IMR-90 (cell line): ENCODE data around the gene PKP4. TPM values are rescaled to one million over a fixed set of nuclear protein-coding genes. Genes with fewer than 3 reads are reported as not detected.

Experiments used
- ATAC-seq: fragments of 200-7000 bp; cut with Tn5 transposase; 2 replicates; pipeline ENCODE4 v1.9.1; 2020; ENCODE audit warnings: low read depth, mild to moderate bottlenecking, moderate library complexity
- BruUV-seq: library from RNA; stranded (reverse); fragments of 400-500 nt; replicated peaks from 2 replicates; lab custom pipeline; 2021; lab: Mats Ljungman, UMichigan
- CTCF ChIA-PET: fragments of 300-600 bp; formaldehyde crosslinking; extraction: SDS; loops from one replicate; lab custom pipeline; 2021; ENCODE audit warnings: antibody characterized with exemption; lab: Yijun Ruan, JAX
- POLR2A ChIA-PET: fragments of 300-600 bp; sonication (Branson Sonifier 250); formaldehyde crosslinking; loops from one replicate; lab custom pipeline; 2022; ENCODE audit warnings: antibody characterized with exemption; ENCODE audit not compliant: unreplicated experiment; lab: Charles Lee
- DNase-seq: peaks from one replicate; pipeline ENCODE4 v3.0.0; 2013
- H2AFZ ChIP-seq: replicated peaks from 2 replicates; pipeline ENCODE3; 2013; ENCODE audit warnings: low read length, mild to moderate bottlenecking; ENCODE audit not compliant: poor library complexity
- H2AK5ac ChIP-seq: 2 replicates; pipeline ENCODE4 v1.6.1; 2013; ENCODE audit warnings: low read depth, low read length, inconsistent platforms
- H2AK9ac ChIP-seq: replicated peaks from 2 replicates; pipeline ENCODE3; 2013; ENCODE audit warnings: mild to moderate bottlenecking, low read depth, low read length, moderate library complexity; ENCODE audit not compliant: poor library complexity
- H2BK120ac ChIP-seq: 2 replicates; pipeline ENCODE4 v1.6.1; 2013; ENCODE audit warnings: low read depth, low read length, inconsistent platforms
- H2BK15ac ChIP-seq: 3 replicates; pipeline ENCODE4 v1.6.1; 2013; ENCODE audit warnings: low read depth, low read length, inconsistent platforms
- H2BK20ac ChIP-seq: 2 replicates; pipeline ENCODE4 v1.6.1; 2013; ENCODE audit warnings: low read depth, mild to moderate bottlenecking, inconsistent platforms, low read length, moderate library complexity
- H2BK5ac ChIP-seq: 2 replicates; pipeline ENCODE4 v1.6.1; 2013; ENCODE audit warnings: mild to moderate bottlenecking, low read depth, low read length, inconsistent platforms; ENCODE audit not compliant: poor library complexity, severe bottlenecking
- H3K14ac ChIP-seq: replicated peaks from 2 replicates; pipeline ENCODE4 v1.6.1; 2013; ENCODE audit warnings: low read depth, low read length, inconsistent platforms
- H3K18ac ChIP-seq: 2 replicates; pipeline ENCODE4 v1.6.1; 2013; ENCODE audit warnings: low read depth, low read length, control low read depth
- H3K23ac ChIP-seq: 2 replicates; pipeline ENCODE4 v1.6.1; 2013; ENCODE audit warnings: low read depth, low read length, inconsistent platforms
- H3K27ac ChIP-seq: 2 replicates; pipeline ENCODE4 v1.5.1; 2013; ENCODE audit warnings: mild to moderate bottlenecking, control low read depth, low read length; ENCODE audit not compliant: insufficient read depth
- H3K27me3 ChIP-seq: 2 replicates; pipeline ENCODE4 v1.6.1; 2013; ENCODE audit warnings: low read length; ENCODE audit not compliant: control insufficient read depth, insufficient read depth
- H3K36me3 ChIP-seq: 2 replicates; pipeline ENCODE4 v1.6.1; 2013; ENCODE audit warnings: low read length, mixed read lengths; ENCODE audit not compliant: control insufficient read depth, insufficient read depth
- H3K4ac ChIP-seq: 2 replicates; pipeline ENCODE4 v1.6.1; 2013; ENCODE audit warnings: low read depth, low read length, inconsistent platforms
- H3K4me1 ChIP-seq: 2 replicates; pipeline ENCODE4 v1.6.1; 2013; ENCODE audit warnings: low read length, mixed read lengths; ENCODE audit not compliant: control insufficient read depth, insufficient read depth
- H3K4me2 ChIP-seq: 2 replicates; pipeline ENCODE4 v1.6.1; 2013; ENCODE audit warnings: low read depth, mild to moderate bottlenecking, control low read depth, low read length, moderate library complexity
- H3K4me3 ChIP-seq: 2 replicates; pipeline ENCODE4 v1.5.1; 2013; ENCODE audit warnings: low read depth, mild to moderate bottlenecking, control low read depth, low read length, moderate library complexity; ENCODE audit not compliant: insufficient read depth
- H3K56ac ChIP-seq: 2 replicates; pipeline ENCODE4 v1.6.1; 2013; ENCODE audit warnings: low read length, inconsistent platforms; ENCODE audit not compliant: insufficient read depth; ENCODE audit errors: extremely low read depth
- H3K79me1 ChIP-seq, 2 experiments: 2 replicates each; pipeline ENCODE4 v1.6.1; 2013; ENCODE audit warnings: low read length in 2 of 2, inconsistent platforms in 1 of 2, low read depth in 1 of 2
- H3K9ac ChIP-seq: 2 replicates; pipeline ENCODE4 v1.6.1; 2013; ENCODE audit warnings: low read depth, low read length, control low read depth
- H3K9me1 ChIP-seq: 2 replicates; pipeline ENCODE4 v1.6.1; 2013; ENCODE audit warnings: low read length, inconsistent platforms; ENCODE audit not compliant: insufficient read depth
- H3K9me3 ChIP-seq: 2 replicates; pipeline ENCODE4 v1.6.1; 2013; ENCODE audit warnings: low read length; ENCODE audit not compliant: control insufficient read depth, insufficient read depth
- H4K20me1 ChIP-seq: 2 replicates; pipeline ENCODE4 v1.6.1; 2013; ENCODE audit warnings: low read length, inconsistent platforms; ENCODE audit not compliant: insufficient read depth
- H4K5ac ChIP-seq: 2 replicates; pipeline ENCODE4 v1.6.1; 2013; ENCODE audit warnings: mild to moderate bottlenecking, low read depth, low read length, control low read depth
- H4K8ac ChIP-seq, 2 experiments: 2 replicates each; pipeline ENCODE4 v1.6.1; 2013; ENCODE audit warnings: low read depth in 2 of 2, low read length in 2 of 2, control low read depth in 1 of 2, inconsistent platforms in 1 of 2
- H4K91ac ChIP-seq: 2 replicates; pipeline ENCODE4 v1.6.1; 2013; ENCODE audit warnings: low read depth, low read length, inconsistent platforms; ENCODE audit not compliant: insufficient read depth
- BHLHE40 ChIP-seq: fragments of 150-350 bp; IDR thresholded peaks from 2 replicates; pipeline ENCODE4 v1.6.1; 2016; ENCODE audit warnings: mild to moderate bottlenecking, low read depth, low read length
- CEBPB ChIP-seq: IDR thresholded peaks from 2 replicates; pipeline ENCODE4 v1.6.1; 2012; ENCODE audit warnings: low read depth, low read length, improper control_type of control experiment
- CHD1 ChIP-seq: IDR thresholded peaks from 2 replicates; pipeline ENCODE4 v1.6.1; 2012; ENCODE audit warnings: low read depth, low read length, improper control_type of control experiment
- FOS ChIP-seq: fragments of 150-350 bp; IDR thresholded peaks from 2 replicates; pipeline ENCODE4 v1.6.1; 2016; ENCODE audit warnings: low read depth, low read length
- MAFK ChIP-seq: IDR thresholded peaks from 2 replicates; pipeline ENCODE4 v1.6.1; 2012; ENCODE audit warnings: low read depth, low read length, improper control_type of control experiment
- MAZ ChIP-seq: IDR thresholded peaks from 2 replicates; pipeline ENCODE4 v1.6.1; 2012; ENCODE audit warnings: low read depth, mild to moderate bottlenecking, low read length, improper control_type of control experiment, moderate library complexity, borderline replicate concordance
- MXI1 ChIP-seq: IDR thresholded peaks from 2 replicates; pipeline ENCODE4 v1.6.1; 2012; ENCODE audit warnings: low read depth, mild to moderate bottlenecking, low read length, moderate library complexity, borderline replicate concordance
- NFE2L2 ChIP-seq: fragments of 150-350 bp; IDR thresholded peaks from 2 replicates; pipeline ENCODE4 v1.6.1; 2016; ENCODE audit warnings: low read depth, mild to moderate bottlenecking, low read length
- POLR2A ChIP-seq: IDR thresholded peaks from 2 replicates; pipeline ENCODE4 v1.6.1; 2012; ENCODE audit warnings: mild to moderate bottlenecking, low read depth, low read length
- RAD21 ChIP-seq: IDR thresholded peaks from 2 replicates; pipeline ENCODE4 v1.6.1; 2012; ENCODE audit warnings: low read length, improper control_type of control experiment
- RCOR1 ChIP-seq: IDR thresholded peaks from 2 replicates; pipeline ENCODE4 v1.6.1; 2012; ENCODE audit warnings: mild to moderate bottlenecking, low read length, improper control_type of control experiment; ENCODE audit not compliant: insufficient replicate concordance
- RFX5 ChIP-seq: IDR thresholded peaks from 2 replicates; pipeline ENCODE4 v1.8.0; 2012; ENCODE audit warnings: low read depth, mild to moderate bottlenecking, low read length, moderate library complexity
- SMC3 ChIP-seq: fragments of 150-350 bp; IDR thresholded peaks from 2 replicates; pipeline ENCODE4 v1.6.1; 2016; ENCODE audit warnings: low read depth, mild to moderate bottlenecking, antibody characterized with exemption, low read length, moderate library complexity
- USF2 ChIP-seq: fragments of 150-350 bp; IDR thresholded peaks from 2 replicates; pipeline ENCODE4 v1.6.1; 2017; ENCODE audit warnings: mild to moderate bottlenecking, antibody characterized with exemption, low read length, low read depth
- WGBS, 2 experiments: methylation state at CpG; one replicate each; pipeline versions ENCODE4 v1.1.5 to v1.1.7; 2013; ENCODE audit warnings: missing lambda C conversion rate in 2 of 2; ENCODE audit not compliant: insufficient read length in 1 of 2; ENCODE audit errors: extremely low coverage in 2 of 2; 5-methylcytosine and 5-hydroxymethylcytosine counted together
- dilution Hi-C: fragments of 300-500 bp; cut with HindIII; formaldehyde crosslinking; loops from one replicate; pipeline ENCODE4 v1.14.3; 2018; ENCODE audit warnings: low sequenced_read_pairs; ENCODE audit not compliant: unreplicated experiment
- in situ Hi-C: fragments of 300-500 bp; cut with MboI; formaldehyde crosslinking; loops from 3 replicates; pipeline ENCODE4 v1.14.3; 2019; ENCODE audit warnings: low sequenced_read_pairs, inconsistent platforms, mixed read lengths
- intact Hi-C: fragments of 100-400 bp; cut with micrococcal nuclease; formaldehyde crosslinking; loops from 2 replicates; pipeline ENCODE4 v1.10.0; 2022
- polyA plus RNA-seq, 3 experiments: library from polyadenylated mRNA; depleted of rRNA; stranded (reverse); fragments of >200 nt; gene quantifications; 2 replicates each; pipeline ENCODE4 v1.2.3, GENCODE V29; 2012; ENCODE audit warnings: low replicate concordance in 1 of 3
- total RNA-seq: library from RNA; depleted of rRNA; stranded (reverse); fragments of >200 nt; gene quantifications from 2 replicates; pipeline ENCODE4 v1.2.3, GENCODE V29; 2012
- TF ChIP-seq, protein P1 (sequence below): conservative IDR thresholded peaks from 2 replicates; pipeline ENCODE4 v1.5.1; 2012; ENCODE audit warnings: mild to moderate bottlenecking, low read depth, low read length, improper control_type of control experiment

Gene PKP4
- total and polyA plus RNA-seq, 2 of the 4 experiments (the other 2 are of a cell fraction) = 20.1 to 37.8 TPM

GRCh38 chr2:158677542-158677941, 220.8 kb downstream of the PKP4 start:
- DNase-seq = no peak
- H3K9me3 ChIP-seq = no peaks in the 10 kb centered on the region
- H4K91ac ChIP-seq = no peak overlapping the region
- peaks cover 8% of the 10 kb centered on the region; the same call in 1 of the 2 replicates for H3K9me1 ChIP-seq
- intact Hi-C loops = no loop called here
- ChIA-PET POLR2A (interaction anchor here (0.6 kb wide), 1 partner anchor 192 kb away, joined by 3 read pairs; no protein-coding TSS in a partner anchor), CTCF (interaction anchor here (1.0 kb wide), 1 partner anchor 9 kb away, joined by 3 read pairs; no protein-coding TSS in a partner anchor)
- H4K5ac ChIP-seq = no peak overlapping the region
- dilution Hi-C loops = no loop called here
- H2BK20ac ChIP-seq = no peak overlapping the region
- in situ Hi-C loops = no loop called here
- H2AK9ac ChIP-seq = no peak overlapping the region
- no TSS peak for BruUV-seq
- no peak overlapping the region for H4K8ac ChIP-seq
- no peak overlapping the region for H3K23ac ChIP-seq
- H3K4me2 ChIP-seq = no peak overlapping the region
- no peak overlapping the region for H3K56ac ChIP-seq
- no peak overlapping the region for H2BK5ac ChIP-seq
- no peaks in the 10 kb centered on the region for H3K79me1 ChIP-seq
- H3K14ac ChIP-seq = no peak overlapping the region
- no peak overlapping the region for H3K4ac ChIP-seq
- H3K4me1 ChIP-seq = no peaks in the 10 kb centered on the region
- H3K36me3 ChIP-seq = peaks cover 16% of the 10 kb centered on the region
- H3K4me3 ChIP-seq = no peak overlapping the region
- H2BK15ac ChIP-seq = no peak overlapping the region
- H3K27me3 ChIP-seq = no peaks in the 10 kb centered on the region
- no peak overlapping the region for H3K27ac ChIP-seq
- WGBS, 2 experiments = no CpG with 5 or more reads among the region's 4 CpGs
- H3K9ac ChIP-seq = no peak overlapping the region
- H3K18ac ChIP-seq = no peak overlapping the region
- TF ChIP-seq RCOR1 (no peak), USF2 (no peak), MAFK (no peak), CHD1 (no peak), CEBPB (no peak), BHLHE40 (no peak), MAZ (no peak), RFX5 (no peak), MXI1 (no peak), NFE2L2 (no peak), FOS (no peak), SMC3 (no peak), POLR2A (no peak), RAD21 (no peak)
- TF ChIP-seq, protein P1, sequence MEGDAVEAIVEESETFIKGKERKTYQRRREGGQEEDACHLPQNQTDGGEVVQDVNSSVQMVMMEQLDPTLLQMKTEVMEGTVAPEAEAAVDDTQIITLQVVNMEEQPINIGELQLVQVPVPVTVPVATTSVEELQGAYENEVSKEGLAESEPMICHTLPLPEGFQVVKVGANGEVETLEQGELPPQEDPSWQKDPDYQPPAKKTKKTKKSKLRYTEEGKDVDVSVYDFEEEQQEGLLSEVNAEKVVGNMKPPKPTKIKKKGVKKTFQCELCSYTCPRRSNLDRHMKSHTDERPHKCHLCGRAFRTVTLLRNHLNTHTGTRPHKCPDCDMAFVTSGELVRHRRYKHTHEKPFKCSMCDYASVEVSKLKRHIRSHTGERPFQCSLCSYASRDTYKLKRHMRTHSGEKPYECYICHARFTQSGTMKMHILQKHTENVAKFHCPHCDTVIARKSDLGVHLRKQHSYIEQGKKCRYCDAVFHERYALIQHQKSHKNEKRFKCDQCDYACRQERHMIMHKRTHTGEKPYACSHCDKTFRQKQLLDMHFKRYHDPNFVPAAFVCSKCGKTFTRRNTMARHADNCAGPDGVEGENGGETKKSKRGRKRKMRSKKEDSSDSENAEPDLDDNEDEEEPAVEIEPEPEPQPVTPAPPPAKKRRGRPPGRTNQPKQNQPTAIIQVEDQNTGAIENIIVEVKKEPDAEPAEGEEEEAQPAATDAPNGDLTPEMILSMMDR = no peak
- no peak for ATAC-seq
- H2AFZ ChIP-seq = no peak overlapping the region
- no peaks in the 10 kb centered on the region for H4K20me1 ChIP-seq
- H2AK5ac ChIP-seq = no peak overlapping the region
- no peak overlapping the region for H2BK120ac ChIP-seq
